VCaP (cell line): ENCODE measurements around the gene ZNF668.
"Not testable (repeated sequence)": the region's sequence is repeated elsewhere in the genome, so short reads cannot be mapped to it uniquely, and the experiment has no call there.

Source experiments
- H3K27ac ChIP-seq: fragments of 450-650 bp; 2 replicates; pipeline ENCODE4 v1.5.1; 2017
- CTCF ChIP-seq: fragments of 450-650 bp; conservative IDR thresholded peaks from 2 replicates; pipeline ENCODE4 v1.5.1; 2017; ENCODE audit warnings: mild to moderate bottlenecking, moderate library complexity

Gene ZNF668

GRCh38 chr16:31107465-31107867 is 33.4 kb upstream of the ZNF668 start:
- no peak overlapping the region for H3K27ac ChIP-seq
- no peak for TF ChIP-seq CTCF

GRCh38 chr16:31106509-31107464 is 32.7 kb upstream of the ZNF668 start:
- no peak for TF ChIP-seq CTCF
- no peak overlapping the region for H3K27ac ChIP-seq

- peak; percentile 83 for TF ChIP-seq CTCF
- peak overlapping the region; percentile 31; the same call in 1 of the 2 replicates for H3K27ac ChIP-seq
These were observed 31.7 kb upstream of the ZNF668 start for GRCh38 chr16:31105677-31106213.

- H3K27ac ChIP-seq = not testable (repeated sequence)
These were observed 27.0 kb upstream of the ZNF668 start for GRCh38 chr16:31100876-31101641.

GRCh38 chr16:31099860-31100638 is 26.0 kb upstream of the ZNF668 start:
- no peak overlapping the region for H3K27ac ChIP-seq
- TF ChIP-seq CTCF = no peak

- H3K27ac ChIP-seq = peak within 1 kb of the TSS; percentile 76
- TF ChIP-seq CTCF = no peak
These were observed 20.5 kb upstream of the ZNF668 start, which contains the start of gene VKORC1 for GRCh38 chr16:31094424-31095120. TSS of gene VKORC1 (minus strand) at chr16:31094797. CDS start at chr16:31094729, 68 bp downstream.

- no peak for TF ChIP-seq CTCF
- peak overlapping the region; percentile 76 for H3K27ac ChIP-seq
These were observed 20.0 kb upstream of the ZNF668 start for GRCh38 chr16:31094088-31094423.
